ENCODE data around the gene POLH.

Gene POLH

GRCh38 chr6:43604174-43604573 is 28.2 kb downstream of the POLH start:
- TF ChIP-seq CTCF (IDR thresholded peaks at IDR 0.05; ENCODE audit: extremely low read depth, insufficient read depth, missing control alignments) = no peak
- no peak for DNase-seq (ENCODE audit: low spot score)
- in situ Hi-C loops (cut with MboI; ENCODE audit: low pct_unique_long_range_greater_than_20kb, low sequenced_read_pairs, unreplicated experiment) = no loop called here

GRCh38 chr6:43606019-43606418 is 30.0 kb downstream of the POLH start:
- no peak for TF ChIP-seq CTCF (IDR thresholded peaks at IDR 0.05; ENCODE audit: extremely low read depth, insufficient read depth, missing control alignments)
- in situ Hi-C loops (cut with MboI; ENCODE audit: low pct_unique_long_range_greater_than_20kb, low sequenced_read_pairs, unreplicated experiment) = no loop called here
- no peak for DNase-seq (ENCODE audit: low spot score)

GRCh38 chr6:43608310-43608763 is 32.4 kb downstream of the POLH start:
- TF ChIP-seq CTCF (IDR thresholded peaks at IDR 0.05; ENCODE audit: extremely low read depth, insufficient read depth, missing control alignments) = peak; percentile 70
- in situ Hi-C loops (cut with MboI; ENCODE audit: low pct_unique_long_range_greater_than_20kb, low sequenced_read_pairs, unreplicated experiment) = no loop called here
- peak; percentile 48 for DNase-seq (ENCODE audit: low spot score)

GRCh38 chr6:43608807-43609206 is 32.8 kb downstream of the POLH start:
- in situ Hi-C loops (cut with MboI; ENCODE audit: low pct_unique_long_range_greater_than_20kb, low sequenced_read_pairs, unreplicated experiment) = no loop called here
- TF ChIP-seq CTCF (IDR thresholded peaks at IDR 0.05; ENCODE audit: extremely low read depth, insufficient read depth, missing control alignments) = no peak
- DNase-seq (ENCODE audit: low spot score) = no peak

- no peak for TF ChIP-seq CTCF (IDR thresholded peaks at IDR 0.05; ENCODE audit: extremely low read depth, insufficient read depth, missing control alignments)
- in situ Hi-C loops (cut with MboI; ENCODE audit: low pct_unique_long_range_greater_than_20kb, low sequenced_read_pairs, unreplicated experiment) = no loop called here
- no peak for DNase-seq (ENCODE audit: low spot score)
These were observed 33.4 kb downstream of the POLH start for GRCh38 chr6:43609402-43609801.

GRCh38 chr6:43610431-43610830 is 34.4 kb downstream of the POLH start:
- TF ChIP-seq CTCF (IDR thresholded peaks at IDR 0.05; ENCODE audit: extremely low read depth, insufficient read depth, missing control alignments) = no peak
- in situ Hi-C loops (cut with MboI; ENCODE audit: low pct_unique_long_range_greater_than_20kb, low sequenced_read_pairs, unreplicated experiment) = no loop called here
- no peak for DNase-seq (ENCODE audit: low spot score)

Data from GM13977 (cell line).